Measurements from ENCODE around the gene CDK8. TPM values are rescaled to one million over a fixed set of nuclear protein-coding genes. Genes with fewer than 3 reads are reported as not detected.

Gene CDK8
- total RNA-seq, 1 donor = 17.7 TPM

GRCh38 chr13:26379831-26380230 lies 125.9 kb downstream of the CDK8 start:
- no peak overlapping the region for H3K27ac ChIP-seq (ENCODE audit: low read depth, low read length)
- H4K20me1 ChIP-seq (ENCODE audit: insufficient read depth, low read length) = no peaks in the 10 kb centered on the region
- H3K27me3 ChIP-seq (ENCODE audit: insufficient read depth, low read length) = no peaks in the 10 kb centered on the region
- no peaks in the 10 kb centered on the region for H3K36me3 ChIP-seq (ENCODE audit: insufficient read depth, low read length)
- H3K9me3 ChIP-seq (ENCODE audit: low read depth, low read length) = no peaks in the 10 kb centered on the region
- no peak overlapping the region for H3K4me3 ChIP-seq (ENCODE audit: insufficient read depth, low read length)
- TF ChIP-seq, protein P1, sequence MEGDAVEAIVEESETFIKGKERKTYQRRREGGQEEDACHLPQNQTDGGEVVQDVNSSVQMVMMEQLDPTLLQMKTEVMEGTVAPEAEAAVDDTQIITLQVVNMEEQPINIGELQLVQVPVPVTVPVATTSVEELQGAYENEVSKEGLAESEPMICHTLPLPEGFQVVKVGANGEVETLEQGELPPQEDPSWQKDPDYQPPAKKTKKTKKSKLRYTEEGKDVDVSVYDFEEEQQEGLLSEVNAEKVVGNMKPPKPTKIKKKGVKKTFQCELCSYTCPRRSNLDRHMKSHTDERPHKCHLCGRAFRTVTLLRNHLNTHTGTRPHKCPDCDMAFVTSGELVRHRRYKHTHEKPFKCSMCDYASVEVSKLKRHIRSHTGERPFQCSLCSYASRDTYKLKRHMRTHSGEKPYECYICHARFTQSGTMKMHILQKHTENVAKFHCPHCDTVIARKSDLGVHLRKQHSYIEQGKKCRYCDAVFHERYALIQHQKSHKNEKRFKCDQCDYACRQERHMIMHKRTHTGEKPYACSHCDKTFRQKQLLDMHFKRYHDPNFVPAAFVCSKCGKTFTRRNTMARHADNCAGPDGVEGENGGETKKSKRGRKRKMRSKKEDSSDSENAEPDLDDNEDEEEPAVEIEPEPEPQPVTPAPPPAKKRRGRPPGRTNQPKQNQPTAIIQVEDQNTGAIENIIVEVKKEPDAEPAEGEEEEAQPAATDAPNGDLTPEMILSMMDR (IDR thresholded peaks at IDR 0.05; ENCODE audit: extremely low read depth, low read depth, low read length) = no peak
- no peak overlapping the region for H3K4me2 ChIP-seq (ENCODE audit: insufficient read depth, low read length)
- no peaks in the 10 kb centered on the region for H3K4me1 ChIP-seq (ENCODE audit: insufficient read depth, low read length)
- H3K79me2 ChIP-seq (ENCODE audit: insufficient read depth, low read length) = no peaks in the 10 kb centered on the region
- no peak overlapping the region for H2AFZ ChIP-seq (ENCODE audit: low read length)
- DNase-seq (ENCODE audit: insufficient read length, low spot score, missing footprints) = peak; percentile 30

DNA sequence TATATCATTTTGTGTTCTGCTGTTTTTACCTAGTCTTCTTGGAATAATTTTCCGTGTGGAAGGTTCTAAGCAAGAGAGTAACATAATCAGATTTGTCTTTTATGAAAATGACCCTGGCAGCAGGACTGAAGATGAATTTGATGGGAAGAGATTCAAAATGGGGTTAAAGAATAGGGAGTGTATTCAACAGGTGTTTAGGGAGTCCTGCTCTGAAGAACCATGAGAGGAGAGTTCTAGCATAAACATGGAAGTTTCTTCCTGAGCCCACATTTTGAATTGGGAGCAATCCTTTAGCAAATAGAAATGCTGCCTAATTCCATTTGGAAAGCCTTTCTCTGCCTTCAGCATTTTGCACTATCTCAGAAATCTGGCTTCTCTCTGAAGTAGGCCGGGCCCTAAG lies 127.0 kb downstream of the CDK8 start:
- H3K27ac ChIP-seq (ENCODE audit: low read depth, low read length) = no peak overlapping the region
- H3K4me1 ChIP-seq (ENCODE audit: insufficient read depth, low read length) = no peaks in the 10 kb centered on the region
- TF ChIP-seq, protein P1 (IDR thresholded peaks at IDR 0.05; ENCODE audit: extremely low read depth, low read depth, low read length) = no peak
- H3K9me3 ChIP-seq (ENCODE audit: low read depth, low read length) = no peaks in the 10 kb centered on the region
- H2AFZ ChIP-seq (ENCODE audit: low read length) = no peak overlapping the region
- H3K27me3 ChIP-seq (ENCODE audit: insufficient read depth, low read length) = no peaks in the 10 kb centered on the region
- no peak overlapping the region for H3K4me2 ChIP-seq (ENCODE audit: insufficient read depth, low read length)
- no peak overlapping the region for H3K4me3 ChIP-seq (ENCODE audit: insufficient read depth, low read length)
- DNase-seq (ENCODE audit: insufficient read length, low spot score, missing footprints) = no peak
- no peaks in the 10 kb centered on the region for H3K36me3 ChIP-seq (ENCODE audit: insufficient read depth, low read length)
- H3K79me2 ChIP-seq (ENCODE audit: insufficient read depth, low read length) = no peaks in the 10 kb centered on the region
- H4K20me1 ChIP-seq (ENCODE audit: insufficient read depth, low read length) = no peaks in the 10 kb centered on the region

DNA sequence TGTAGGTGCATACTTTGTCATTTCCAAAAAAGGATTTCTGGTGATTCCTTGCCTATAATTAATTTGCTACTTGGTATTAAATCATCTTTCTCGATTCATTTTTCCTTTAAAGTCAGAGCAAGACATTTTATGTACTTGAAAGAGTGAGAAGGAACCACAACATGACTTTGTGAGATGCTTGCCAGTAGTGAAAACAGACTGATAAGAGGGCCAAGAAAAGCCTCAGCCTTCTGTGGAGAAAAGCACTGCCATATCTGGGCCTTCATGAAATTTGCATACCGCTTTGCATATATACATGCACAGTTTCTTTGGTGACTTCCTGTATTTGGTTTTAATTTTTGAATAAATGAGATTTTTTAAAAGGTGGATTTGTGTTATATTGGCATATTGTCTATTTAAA lies 128.4 kb downstream of the CDK8 start:
- TF ChIP-seq, protein P1 (IDR thresholded peaks at IDR 0.05; ENCODE audit: extremely low read depth, low read depth, low read length) = no peak
- Histone ChIP-seq H3K4me1 (ENCODE audit: insufficient read depth, low read length) (no peaks in the 10 kb centered on the region), H3K9me3 (ENCODE audit: low read depth, low read length) (no peaks in the 10 kb centered on the region), H3K36me3 (ENCODE audit: insufficient read depth, low read length) (peaks cover 2% of the 10 kb centered on the region), H3K27ac (ENCODE audit: low read depth, low read length) (no peak overlapping the region), H4K20me1 (ENCODE audit: insufficient read depth, low read length) (no peaks in the 10 kb centered on the region), H3K4me2 (ENCODE audit: insufficient read depth, low read length) (no peak overlapping the region), H2AFZ (ENCODE audit: low read length) (no peak overlapping the region), H3K4me3 (ENCODE audit: insufficient read depth, low read length) (no peak overlapping the region), H3K27me3 (ENCODE audit: insufficient read depth, low read length) (no peaks in the 10 kb centered on the region), H3K79me2 (ENCODE audit: insufficient read depth, low read length) (no peaks in the 10 kb centered on the region)
- DNase-seq (ENCODE audit: insufficient read length, low spot score, missing footprints) = no peak

DNA sequence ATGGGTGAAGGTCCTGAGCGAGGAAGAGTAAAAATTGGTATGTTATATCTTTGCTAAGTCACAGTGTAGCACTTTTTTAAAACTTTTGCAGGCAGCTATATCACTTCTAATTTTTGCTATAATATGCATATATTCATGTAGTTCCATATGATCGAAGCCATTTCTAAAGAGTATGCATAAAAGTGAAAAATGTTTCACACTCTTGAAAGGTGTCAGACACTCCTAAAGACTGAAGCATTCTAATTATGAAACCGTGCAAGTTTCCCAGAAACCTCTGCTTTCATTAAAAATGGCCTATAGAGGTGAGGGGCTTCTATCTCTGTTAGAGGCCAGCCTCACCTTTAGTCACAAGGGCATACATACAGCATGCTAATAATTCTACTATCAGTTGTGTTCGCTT lies 128.9 kb downstream of the CDK8 start:
- H3K4me1 ChIP-seq (ENCODE audit: insufficient read depth, low read length) = no peaks in the 10 kb centered on the region
- H2AFZ ChIP-seq (ENCODE audit: low read length) = no peak overlapping the region
- no peaks in the 10 kb centered on the region for H3K9me3 ChIP-seq (ENCODE audit: low read depth, low read length)
- peaks cover 2% of the 10 kb centered on the region for H3K36me3 ChIP-seq (ENCODE audit: insufficient read depth, low read length)
- DNase-seq (ENCODE audit: insufficient read length, low spot score, missing footprints) = no peak
- H4K20me1 ChIP-seq (ENCODE audit: insufficient read depth, low read length) = no peaks in the 10 kb centered on the region
- no peaks in the 10 kb centered on the region for H3K27me3 ChIP-seq (ENCODE audit: insufficient read depth, low read length)
- H3K27ac ChIP-seq (ENCODE audit: low read depth, low read length) = no peak overlapping the region
- no peak overlapping the region for H3K4me3 ChIP-seq (ENCODE audit: insufficient read depth, low read length)
- H3K4me2 ChIP-seq (ENCODE audit: insufficient read depth, low read length) = no peak overlapping the region
- no peaks in the 10 kb centered on the region for H3K79me2 ChIP-seq (ENCODE audit: insufficient read depth, low read length)
- TF ChIP-seq, protein P1 (IDR thresholded peaks at IDR 0.05; ENCODE audit: extremely low read depth, low read depth, low read length) = no peak

Measured in osteoblast (primary cell).